Esophagus squamous epithelium (tissue), 4 donors: Measurements from ENCODE around the gene TMEM41A.

ENCODE experiments used
- CTCF ChIP-seq, 6 experiments: fragments of 450-650 bp in 4 of 6; fragments of 200-600 bp in 2 of 6; sonication (generic) in 2 of 6; IDR thresholded peaks; one replicate each; pipeline ENCODE4 v1.5.1; 2016 to 2019; ENCODE audit warnings: antibody characterized with exemption in 6 of 6, mild to moderate bottlenecking in 4 of 6, moderate library complexity in 4 of 6
- POLR2A ChIP-seq, 4 donors: fragments of 450-650 bp; IDR thresholded peaks; one replicate each; pipeline ENCODE4 v1.6.1; 2017; ENCODE audit warnings: antibody characterized with exemption in 4 of 4, mild to moderate bottlenecking in 4 of 4, moderate library complexity in 3 of 4

- TF ChIP-seq CTCF (IDR thresholded peaks at IDR 0.05), result no peak
- TF ChIP-seq POLR2A (IDR thresholded peaks at IDR 0.05), result no peak
These were observed 32.0 kb upstream of the TMEM41A start for GRCh38 chr3:185530856-185531255.
